Measurements from ENCODE around the gene HMG20A. TPM values are rescaled to one million over a fixed set of nuclear protein-coding genes. Genes with fewer than 3 reads are reported as not detected.

HMG20A gene
- total RNA-seq, 1 experiment from 2014 or later = 54.0 TPM

GRCh38 chr15:77421370-77421700 lies 647 bp downstream of the HMG20A start:
- Histone ChIP-seq H3K27me3 (ENCODE audit: control insufficient read depth, insufficient read depth, low read length) (no peaks in the 10 kb centered on the region), H3K4me3 (ENCODE audit: low read depth in 2 of 2, low read length in 2 of 2) (peak overlapping the region; percentile 82 to 83), H3K36me3 (ENCODE audit: control insufficient read depth, insufficient read depth, low read length) (no peaks in the 10 kb centered on the region), H3K9me3 (ENCODE audit: control insufficient read depth, insufficient read depth, low read depth, low read length) (no peaks in the 10 kb centered on the region), H3K27ac (ENCODE audit: low read length) (peak overlapping the region; percentile 99), H3K4me1 (ENCODE audit: control insufficient read depth, insufficient read depth, low read length) (peaks cover 46% of the 10 kb centered on the region)
- intact Hi-C loops (cut with micrococcal nuclease; ENCODE audit: unreplicated experiment) = no loop called here
- ATAC-seq (no peak), DNase-seq (ENCODE audit: low read depth, low spot score) (no peak)
- TF ChIP-seq REST (IDR thresholded peaks at IDR 0.05; ENCODE audit: insufficient read depth in 1 of 2, low read depth in 2 of 2, low read length in 1 of 2) (no peak), TCF7L2 (IDR thresholded peaks at IDR 0.05; ENCODE audit: low read depth, low read length) (no peak), POLR2AphosphoS5 (IDR thresholded peaks at IDR 0.05; ENCODE audit: low read depth, low read length) (no peak), SIN3A (IDR thresholded peaks at IDR 0.05; ENCODE audit: borderline replicate concordance, insufficient read depth, low read depth, low read length) (no peak), CTCF (IDR thresholded peaks at IDR 0.05) (no peak)
- TSS peak; percentile 74 for BruUV-seq (replicated peaks)
- ChIA-PET CTCF (interaction anchor here (1.0 kb wide), 1 partner anchor 122 kb away, joined by 3 read pairs; no protein-coding TSS in a partner anchor), POLR2A (interaction anchor here (0.6 kb wide), 2 partner anchors 10 to 362 kb away, joined by 3 read pairs; no protein-coding TSS in a partner anchor)
- in situ Hi-C loops (cut with HindIII; ENCODE audit: low pct_unique_long_range_greater_than_20kb, low sequenced_read_pairs) = no loop called here

- Histone ChIP-seq H3K4me1 (ENCODE audit: control insufficient read depth, insufficient read depth, low read length) (peaks cover 32% of the 10 kb centered on the region), H3K27ac (ENCODE audit: low read length) (0 out of 2 replicates have a peak overlapping the region, but pooled peaks have one; percentile 17), H3K27me3 (ENCODE audit: control insufficient read depth, insufficient read depth, low read length) (no peaks in the 10 kb centered on the region), H3K4me3 (ENCODE audit: low read depth in 2 of 2, low read length in 2 of 2) (no peak overlapping the region), H3K9me3 (ENCODE audit: control insufficient read depth, insufficient read depth, low read depth, low read length) (no peaks in the 10 kb centered on the region), H3K36me3 (ENCODE audit: control insufficient read depth, insufficient read depth, low read length) (no peaks in the 10 kb centered on the region; the same call in 1 of the 2 replicates)
- no peak for ATAC-seq
- CTCF ChIA-PET = no interaction called here
- in situ Hi-C loops (cut with HindIII; ENCODE audit: low pct_unique_long_range_greater_than_20kb, low sequenced_read_pairs) (no loop called here), intact Hi-C loops (cut with micrococcal nuclease; ENCODE audit: unreplicated experiment) (no loop called here)
- no peak for DNase-seq (ENCODE audit: low read depth, low spot score)
- POLR2A ChIA-PET = interaction anchor here (0.6 kb wide), 1 partner anchor 857 kb away, joined by 3 read pairs; no protein-coding TSS in a partner anchor
- TF ChIP-seq CTCF (IDR thresholded peaks at IDR 0.05) (no peak), TCF7L2 (IDR thresholded peaks at IDR 0.05; ENCODE audit: low read depth, low read length) (no peak), SIN3A (IDR thresholded peaks at IDR 0.05; ENCODE audit: borderline replicate concordance, insufficient read depth, low read depth, low read length) (no peak), POLR2AphosphoS5 (IDR thresholded peaks at IDR 0.05; ENCODE audit: low read depth, low read length) (no peak), REST (IDR thresholded peaks at IDR 0.05; ENCODE audit: insufficient read depth in 1 of 2, low read depth in 2 of 2, low read length in 1 of 2) (no peak)
- BruUV-seq (replicated peaks) = no TSS peak
These were observed 4.4 kb downstream of the HMG20A start for GRCh38 chr15:77425104-77425503.

All from Panc1 (cell line).